ENCODE results near the gene KLHL29. TPM values are rescaled to one million over a fixed set of nuclear protein-coding genes. Genes with fewer than 3 reads are reported as not detected.

KLHL29 gene
- total RNA-seq, 1 donor from 2014 or later: 8.0 TPM

- no peaks in the 10 kb centered on the region for H3K9me3 Mint-ChIP-seq (ENCODE audit: low read depth)
- no peak for TF ChIP-seq CTCF (IDR thresholded peaks at IDR 0.05)
- no peaks in the 10 kb centered on the region for H3K27me3 Mint-ChIP-seq (ENCODE audit: low read depth)
- no peak overlapping the region for H3K27ac Mint-ChIP-seq (ENCODE audit: unreplicated experiment)
- no peak overlapping the region for H3K4me3 Mint-ChIP-seq (ENCODE audit: unreplicated experiment)
- no peak for DNase-seq (ENCODE audit: low spot score)
- H3K36me3 Mint-ChIP-seq (ENCODE audit: low read depth): peaks cover 5% of the 10 kb centered on the region
- peaks cover 5% of the 10 kb centered on the region for H3K4me1 Mint-ChIP-seq (ENCODE audit: low read depth)
Measured at GRCh38 chr2:23655934-23656596, 271.1 kb downstream of the KLHL29 start.

GRCh38 chr2:23656597-23656973, 271.6 kb downstream of the KLHL29 start:
- Mint-ChIP-seq H3K4me3 (ENCODE audit: unreplicated experiment) (no peak overlapping the region), H3K36me3 (ENCODE audit: low read depth) (peaks cover 5% of the 10 kb centered on the region), H3K27ac (ENCODE audit: unreplicated experiment) (no peak overlapping the region), H3K9me3 (ENCODE audit: low read depth) (no peaks in the 10 kb centered on the region), H3K27me3 (ENCODE audit: low read depth) (no peaks in the 10 kb centered on the region), H3K4me1 (ENCODE audit: low read depth) (no peaks in the 10 kb centered on the region)
- DNase-seq (ENCODE audit: low spot score): no peak
- no peak for TF ChIP-seq CTCF (IDR thresholded peaks at IDR 0.05)

GRCh38 chr2:23657371-23657770, 272.4 kb downstream of the KLHL29 start:
- Mint-ChIP-seq H3K27me3 (ENCODE audit: low read depth) (no peaks in the 10 kb centered on the region), H3K9me3 (ENCODE audit: low read depth) (no peaks in the 10 kb centered on the region), H3K27ac (ENCODE audit: unreplicated experiment) (no peak overlapping the region), H3K4me3 (ENCODE audit: unreplicated experiment) (no peak overlapping the region), H3K4me1 (ENCODE audit: low read depth) (no peaks in the 10 kb centered on the region), H3K36me3 (ENCODE audit: low read depth) (peaks cover 5% of the 10 kb centered on the region)
- no peak for DNase-seq (ENCODE audit: low spot score)
- TF ChIP-seq CTCF (IDR thresholded peaks at IDR 0.05): no peak

- Mint-ChIP-seq H3K36me3 (ENCODE audit: low read depth) (peaks cover 3% of the 10 kb centered on the region), H3K27ac (ENCODE audit: unreplicated experiment) (no peak overlapping the region), H3K4me3 (ENCODE audit: unreplicated experiment) (no peak overlapping the region), H3K9me3 (ENCODE audit: low read depth) (no peaks in the 10 kb centered on the region), H3K4me1 (ENCODE audit: low read depth) (no peaks in the 10 kb centered on the region), H3K27me3 (ENCODE audit: low read depth) (no peaks in the 10 kb centered on the region)
- DNase-seq (ENCODE audit: low spot score): no peak
- TF ChIP-seq CTCF (IDR thresholded peaks at IDR 0.05): no peak
Measured at GRCh38 chr2:23657934-23658333, 273.0 kb downstream of the KLHL29 start.

GRCh38 chr2:23658466-23658942, 273.5 kb downstream of the KLHL29 start:
- Mint-ChIP-seq H3K4me1 (ENCODE audit: low read depth) (no peaks in the 10 kb centered on the region), H3K27ac (ENCODE audit: unreplicated experiment) (no peak overlapping the region), H3K9me3 (ENCODE audit: low read depth) (no peaks in the 10 kb centered on the region), H3K36me3 (ENCODE audit: low read depth) (peaks cover 2% of the 10 kb centered on the region), H3K4me3 (ENCODE audit: unreplicated experiment) (no peak overlapping the region), H3K27me3 (ENCODE audit: low read depth) (no peaks in the 10 kb centered on the region)
- no peak for TF ChIP-seq CTCF (IDR thresholded peaks at IDR 0.05)
- no peak for DNase-seq (ENCODE audit: low spot score)

Measured in chondrocyte (in vitro differentiated cells).